ENCODE results near the gene XIRP2.
"Not testable (repeated sequence)": the region's sequence is repeated elsewhere in the genome, so short reads cannot be mapped to it uniquely, and the experiment has no call there.

XIRP2 gene

DNA sequence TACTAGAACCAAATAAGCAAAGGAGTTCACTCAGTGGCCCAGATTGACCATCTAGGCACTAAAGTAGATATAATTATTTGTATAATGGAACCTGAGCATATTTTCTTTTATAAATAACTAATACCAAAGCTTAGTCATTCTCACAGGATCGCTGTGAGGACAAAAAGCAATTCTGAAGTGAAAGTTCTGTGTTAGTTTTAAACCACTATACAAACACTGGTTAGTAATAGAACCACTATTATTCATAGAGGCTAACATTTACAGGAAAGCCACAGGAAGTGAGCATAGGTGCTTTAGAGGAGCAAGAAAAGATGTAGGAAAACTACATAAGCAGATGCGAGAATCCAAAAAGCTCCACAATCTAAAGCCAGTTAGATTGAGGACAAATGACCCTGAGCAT lies 364.7 kb downstream of the XIRP2 start:
- intact Hi-C loops (cut with micrococcal nuclease) = no loop called here
- Mint-ChIP-seq H3K4me3 (no peak overlapping the region), H3K9me3 (peaks cover 32% of the 10 kb centered on the region), H3K4me1 (ENCODE audit: low read depth) (no peaks in the 10 kb centered on the region), H3K27ac (no peak overlapping the region), H3K36me3 (ENCODE audit: low read depth) (no peaks in the 10 kb centered on the region), H3K27me3 (no peaks in the 10 kb centered on the region)

DNA sequence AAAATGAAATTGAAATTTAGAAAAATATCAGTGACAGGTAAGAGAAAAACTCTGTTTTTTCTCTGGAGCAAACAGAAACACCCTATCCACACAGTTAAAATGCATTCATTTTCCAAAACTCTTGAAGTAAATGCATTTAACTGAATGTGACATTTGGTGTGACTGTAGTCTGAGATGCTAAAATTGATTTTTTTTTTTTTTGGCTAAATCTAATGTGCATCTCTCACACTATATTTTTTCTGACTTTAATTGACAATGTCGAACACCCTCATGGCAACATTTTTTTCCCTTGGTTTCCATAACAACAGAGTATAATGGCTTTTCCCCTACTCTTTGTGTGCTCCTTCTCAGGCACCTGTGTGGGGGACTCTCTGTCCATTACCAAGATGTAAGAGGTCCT lies 366.4 kb downstream of the XIRP2 start:
- Mint-ChIP-seq H3K36me3 (ENCODE audit: low read depth) (no peaks in the 10 kb centered on the region), H3K9me3 (peaks cover 15% of the 10 kb centered on the region), H3K27ac (no peak overlapping the region), H3K27me3 (no peaks in the 10 kb centered on the region), H3K4me1 (ENCODE audit: low read depth) (no peaks in the 10 kb centered on the region), H3K4me3 (no peak overlapping the region)
- intact Hi-C loops (cut with micrococcal nuclease) = no loop called here

DNA sequence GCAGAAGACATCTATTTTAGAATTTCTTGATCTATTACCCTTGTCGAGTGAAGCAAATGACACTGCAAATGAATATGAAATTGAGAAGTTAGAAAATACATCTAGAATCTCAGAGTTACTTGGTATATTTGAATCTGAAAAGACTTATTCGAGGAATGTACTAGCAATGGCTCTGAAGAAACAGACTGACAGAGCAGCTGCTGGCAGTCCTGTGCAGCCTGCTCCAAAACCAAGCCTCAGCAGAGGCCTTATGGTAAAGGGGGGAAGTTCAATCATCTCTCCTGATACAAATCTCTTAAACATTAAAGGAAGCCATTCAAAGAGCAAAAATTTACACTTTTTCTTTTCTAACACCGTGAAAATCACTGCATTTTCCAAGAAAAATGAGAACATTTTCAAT lies 370.4 kb downstream of the XIRP2 start:
- intact Hi-C loops (cut with micrococcal nuclease) = no loop called here
- Mint-ChIP-seq H3K4me1 (ENCODE audit: low read depth) (no peaks in the 10 kb centered on the region), H3K9me3 (no peaks in the 10 kb centered on the region), H3K36me3 (ENCODE audit: low read depth) (no peaks in the 10 kb centered on the region), H3K27ac (no peak overlapping the region), H3K27me3 (no peaks in the 10 kb centered on the region), H3K4me3 (no peak overlapping the region)

DNA sequence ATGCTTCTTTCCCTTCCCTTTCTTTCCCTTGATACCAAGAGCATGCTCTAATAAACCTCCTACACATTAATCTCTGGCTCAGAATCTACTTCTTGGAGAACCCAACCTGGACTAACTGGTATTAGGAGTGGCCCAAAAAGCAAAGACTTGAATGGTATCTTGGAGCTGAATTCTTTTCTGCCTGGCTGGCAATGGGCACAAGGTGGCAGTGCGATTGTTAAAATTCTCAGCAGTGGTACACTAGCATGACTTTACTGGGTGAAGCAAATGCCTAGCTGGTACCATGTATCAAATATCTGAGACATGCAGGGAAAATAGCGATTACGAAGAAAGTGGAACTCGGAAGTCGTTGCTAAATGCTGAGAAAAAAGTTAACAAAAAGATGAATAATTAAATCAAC lies 376.1 kb downstream of the XIRP2 start:
- no peaks in the 10 kb centered on the region for H3K4me1 Mint-ChIP-seq (ENCODE audit: low read depth)
- H3K27ac Mint-ChIP-seq = no peak overlapping the region
- no peaks in the 10 kb centered on the region for H3K36me3 Mint-ChIP-seq (ENCODE audit: low read depth)
- no peaks in the 10 kb centered on the region for H3K27me3 Mint-ChIP-seq
- peaks cover 23% of the 10 kb centered on the region for H3K9me3 Mint-ChIP-seq
- intact Hi-C loops (cut with micrococcal nuclease) = no loop called here
- no peak overlapping the region for H3K4me3 Mint-ChIP-seq

DNA sequence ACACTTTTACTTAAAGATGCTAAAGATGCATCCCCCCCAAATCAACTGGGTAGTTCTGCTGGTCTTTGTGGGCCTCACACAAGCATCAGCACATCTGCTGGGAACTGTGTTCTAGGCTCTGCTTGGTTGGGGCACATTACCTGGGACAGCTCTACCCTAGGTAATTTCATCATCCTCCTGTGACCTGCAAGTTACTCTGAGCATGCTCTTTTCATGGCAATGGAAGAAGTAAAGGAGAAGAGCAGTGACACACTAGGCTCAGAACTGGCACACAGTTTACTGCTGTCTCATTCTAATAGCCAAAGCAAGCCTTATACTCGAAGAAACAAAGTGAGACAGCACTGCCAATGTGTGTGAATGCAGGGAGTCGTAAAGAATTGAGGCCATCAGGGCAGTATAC lies 376.7 kb downstream of the XIRP2 start:
- H3K4me3 Mint-ChIP-seq = no peak overlapping the region
- no peaks in the 10 kb centered on the region for H3K36me3 Mint-ChIP-seq (ENCODE audit: low read depth)
- H3K9me3 Mint-ChIP-seq = peaks cover 28% of the 10 kb centered on the region
- H3K27ac Mint-ChIP-seq = no peak overlapping the region
- intact Hi-C loops (cut with micrococcal nuclease) = no loop called here
- H3K27me3 Mint-ChIP-seq = no peaks in the 10 kb centered on the region
- no peaks in the 10 kb centered on the region for H3K4me1 Mint-ChIP-seq (ENCODE audit: low read depth)

DNA sequence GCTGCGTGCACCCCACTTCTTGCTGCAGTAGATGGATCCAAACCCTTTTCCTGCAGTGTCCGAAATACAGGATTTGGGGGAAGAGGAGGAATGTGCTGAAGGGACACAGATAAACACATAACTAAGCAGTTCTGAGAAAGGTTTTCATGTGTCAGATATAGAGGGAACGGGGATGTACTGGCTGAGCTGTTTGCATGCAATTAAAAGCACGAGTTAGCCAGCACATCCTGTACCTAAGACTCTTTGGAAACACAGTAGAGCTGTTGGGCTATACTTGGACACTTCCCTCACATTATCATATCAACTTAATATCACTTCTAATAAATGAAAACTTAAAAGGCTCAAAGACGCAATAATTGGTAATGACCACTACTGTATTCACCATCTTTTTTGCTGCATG lies 377.4 kb downstream of the XIRP2 start:
- Mint-ChIP-seq H3K27ac (no peak overlapping the region), H3K4me1 (ENCODE audit: low read depth) (no peaks in the 10 kb centered on the region)

DNA sequence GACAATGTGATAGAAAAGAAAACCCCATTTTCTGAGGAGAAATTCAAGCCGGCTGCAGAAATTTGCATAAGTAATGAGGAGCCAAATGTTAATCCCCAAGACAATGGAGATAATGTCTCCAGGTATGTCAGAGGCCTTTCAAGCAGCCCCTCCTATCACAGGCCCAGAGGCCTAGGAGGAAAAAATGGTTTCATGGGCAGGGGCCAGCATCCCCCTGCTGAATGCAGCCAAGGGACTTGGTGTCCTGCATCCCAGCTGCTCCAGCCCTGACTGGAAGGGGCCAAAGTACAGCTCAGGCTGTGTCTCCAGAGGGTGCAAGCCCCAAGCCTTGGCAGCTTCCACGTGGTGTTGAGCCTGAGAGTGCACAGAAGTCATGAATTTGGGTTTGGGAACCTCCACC lies 380.0 kb downstream of the XIRP2 start:
- H3K4me1 Mint-ChIP-seq (ENCODE audit: low read depth); intact Hi-C loops (cut with micrococcal nuclease); H3K27me3 Mint-ChIP-seq; H3K27ac Mint-ChIP-seq; H3K4me3 Mint-ChIP-seq; H3K36me3 Mint-ChIP-seq (ENCODE audit: low read depth): not testable (repeated sequence)
- H3K9me3 Mint-ChIP-seq = peaks cover 28% of the 10 kb centered on the region

More for the DNA sequence above, 377.4 kb downstream of the XIRP2 start:
- H3K27me3 Mint-ChIP-seq = no peaks in the 10 kb centered on the region
- intact Hi-C loops (cut with micrococcal nuclease) = no loop called here
- peaks cover 28% of the 10 kb centered on the region for H3K9me3 Mint-ChIP-seq
- no peak overlapping the region for H3K4me3 Mint-ChIP-seq
- no peaks in the 10 kb centered on the region for H3K36me3 Mint-ChIP-seq (ENCODE audit: low read depth)

DNA sequence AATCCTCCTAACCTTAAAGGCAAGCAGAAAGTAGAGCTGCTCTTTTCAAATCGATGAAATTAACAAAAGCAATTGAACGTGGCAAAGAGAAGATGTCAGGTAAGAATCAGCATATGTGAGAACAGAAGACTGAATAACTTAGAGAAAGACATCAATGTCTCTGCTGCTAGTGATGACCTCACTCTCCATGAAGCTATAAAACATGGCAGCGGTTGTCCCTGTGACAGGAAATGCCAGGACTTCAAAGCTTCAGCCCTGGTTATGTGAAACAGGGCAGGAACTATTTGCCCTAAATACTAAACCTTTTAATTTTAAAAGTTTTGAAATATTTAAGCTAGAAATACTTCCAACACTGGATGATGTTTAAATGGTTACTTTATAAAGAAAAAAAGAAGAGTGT lies 383.7 kb downstream of the XIRP2 start:
- intact Hi-C loops (cut with micrococcal nuclease) = no loop called here
- H3K27me3 Mint-ChIP-seq = no peaks in the 10 kb centered on the region

DNA sequence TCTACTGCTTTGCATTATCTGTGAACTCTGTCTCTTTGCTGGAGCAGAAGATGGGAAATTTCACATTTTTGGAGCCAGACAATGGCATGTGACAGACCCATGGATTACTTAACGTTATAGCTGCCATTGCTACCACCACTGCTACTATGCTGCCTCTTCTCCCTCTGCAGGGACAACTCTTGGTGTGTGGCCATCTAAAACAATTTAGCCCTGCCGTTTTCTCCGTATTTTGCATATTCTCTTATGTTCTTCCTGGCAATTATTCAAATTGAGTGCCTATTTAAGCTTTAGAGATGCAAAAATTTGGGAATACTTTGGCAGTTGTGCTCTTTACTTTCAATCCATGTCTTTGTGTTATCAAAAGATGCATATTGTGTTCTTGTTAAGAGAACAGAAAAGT lies 386.8 kb downstream of the XIRP2 start:
- intact Hi-C loops (cut with micrococcal nuclease) = no loop called here
- no peaks in the 10 kb centered on the region for H3K36me3 Mint-ChIP-seq (ENCODE audit: low read depth)
- H3K27me3 Mint-ChIP-seq = no peaks in the 10 kb centered on the region
- no peaks in the 10 kb centered on the region for H3K4me1 Mint-ChIP-seq (ENCODE audit: low read depth)
- peaks cover 6% of the 10 kb centered on the region for H3K9me3 Mint-ChIP-seq
- no peak overlapping the region for H3K4me3 Mint-ChIP-seq
- no peak overlapping the region for H3K27ac Mint-ChIP-seq

More for the DNA sequence above, 383.7 kb downstream of the XIRP2 start:
- Mint-ChIP-seq H3K9me3 (peaks cover 28% of the 10 kb centered on the region), H3K4me1 (ENCODE audit: low read depth) (no peaks in the 10 kb centered on the region), H3K27ac (no peak overlapping the region), H3K36me3 (ENCODE audit: low read depth) (no peaks in the 10 kb centered on the region), H3K4me3 (no peak overlapping the region)

DNA sequence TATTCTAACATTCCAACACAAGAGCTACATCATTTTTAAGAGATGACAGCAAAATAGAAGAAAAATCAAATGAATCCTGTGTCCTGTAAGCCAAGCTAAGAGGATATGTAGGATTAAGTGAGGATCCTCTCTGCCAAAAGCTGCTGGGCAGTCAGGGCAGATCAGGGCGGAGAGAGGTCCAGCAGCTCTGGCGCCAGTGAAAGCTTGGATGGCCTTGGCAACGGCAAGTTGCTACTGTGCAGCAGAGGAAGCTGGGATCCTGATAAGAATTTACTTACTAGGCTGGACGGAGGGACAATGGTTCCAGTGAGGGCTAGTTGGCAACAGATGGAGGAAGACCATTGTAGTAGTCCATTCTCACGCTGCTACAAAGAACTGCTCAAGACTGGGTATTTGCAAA lies 391.5 kb downstream of the XIRP2 start:
- no peaks in the 10 kb centered on the region for H3K36me3 Mint-ChIP-seq (ENCODE audit: low read depth)
- H3K9me3 Mint-ChIP-seq = peaks cover 8% of the 10 kb centered on the region
- no peak overlapping the region for H3K4me3 Mint-ChIP-seq
- no peaks in the 10 kb centered on the region for H3K27me3 Mint-ChIP-seq
- no peak overlapping the region for H3K27ac Mint-ChIP-seq
- intact Hi-C loops (cut with micrococcal nuclease) = no loop called here
- no peaks in the 10 kb centered on the region for H3K4me1 Mint-ChIP-seq (ENCODE audit: low read depth)

DNA sequence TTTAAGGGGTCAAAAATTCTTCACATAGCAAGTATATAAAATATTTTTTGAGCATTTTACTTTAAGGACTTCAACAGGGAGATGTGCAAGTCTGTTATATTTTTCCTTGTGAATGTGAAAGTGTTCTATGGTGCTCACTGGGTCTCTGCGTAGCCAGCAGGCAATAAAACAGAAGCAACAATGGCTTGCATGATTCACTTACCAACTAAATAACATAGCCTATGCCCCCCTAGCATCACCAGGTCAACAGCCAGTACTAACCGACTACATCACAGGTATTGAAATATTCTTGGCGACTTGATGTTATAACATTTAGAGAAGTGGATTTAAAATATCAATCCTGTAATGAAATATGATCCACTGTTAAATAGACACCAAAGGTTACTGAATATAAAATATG lies 398.9 kb downstream of the XIRP2 start:
- Mint-ChIP-seq H3K9me3 (no peaks in the 10 kb centered on the region), H3K36me3 (ENCODE audit: low read depth) (no peaks in the 10 kb centered on the region), H3K4me1 (ENCODE audit: low read depth) (no peaks in the 10 kb centered on the region), H3K27me3 (peaks cover 16% of the 10 kb centered on the region), H3K27ac (no peak overlapping the region), H3K4me3 (no peak overlapping the region)
- intact Hi-C loops (cut with micrococcal nuclease) = no loop called here

DNA sequence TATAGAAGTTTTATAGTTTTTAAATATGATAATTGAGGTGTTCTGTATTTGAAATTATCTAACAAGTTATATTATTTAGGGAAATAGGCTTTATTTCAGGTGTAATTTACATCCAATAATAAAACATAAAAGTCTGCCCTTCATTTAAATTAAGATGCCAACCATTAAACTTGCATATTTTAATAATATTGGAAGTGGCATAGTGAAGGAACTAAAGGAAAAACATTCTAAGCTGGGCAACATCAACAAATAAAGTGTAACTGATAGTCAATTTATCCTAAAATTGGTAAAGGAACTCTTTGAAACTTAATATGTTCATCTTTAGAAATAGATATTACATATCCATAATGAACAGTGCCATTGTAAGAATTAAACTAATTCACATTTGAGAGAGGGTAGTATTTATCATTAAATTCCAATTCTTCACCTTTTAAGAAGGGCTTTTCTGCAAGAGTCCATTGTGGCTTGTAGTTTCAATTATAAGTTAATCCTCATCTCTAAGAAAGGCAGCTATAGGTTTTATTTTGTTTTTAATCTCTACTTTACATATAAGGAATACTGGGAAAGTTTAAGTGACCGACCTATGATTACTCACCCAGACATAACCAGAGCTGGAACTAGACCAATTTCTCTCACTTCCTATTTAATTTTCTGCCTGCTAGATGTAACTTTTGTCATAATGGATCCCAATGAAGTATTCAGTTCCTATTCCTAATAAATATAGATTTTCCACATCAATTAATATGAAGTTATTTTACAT lies 401.6 kb downstream of the XIRP2 start:
- Mint-ChIP-seq H3K4me1 (ENCODE audit: low read depth) (peaks cover 18% of the 10 kb centered on the region), H3K4me3 (no peak overlapping the region), H3K9me3 (no peaks in the 10 kb centered on the region), H3K36me3 (ENCODE audit: low read depth) (no peaks in the 10 kb centered on the region), H3K27ac (no peak overlapping the region), H3K27me3 (peaks cover 40% of the 10 kb centered on the region)
- intact Hi-C loops (cut with micrococcal nuclease) = no loop called here

DNA sequence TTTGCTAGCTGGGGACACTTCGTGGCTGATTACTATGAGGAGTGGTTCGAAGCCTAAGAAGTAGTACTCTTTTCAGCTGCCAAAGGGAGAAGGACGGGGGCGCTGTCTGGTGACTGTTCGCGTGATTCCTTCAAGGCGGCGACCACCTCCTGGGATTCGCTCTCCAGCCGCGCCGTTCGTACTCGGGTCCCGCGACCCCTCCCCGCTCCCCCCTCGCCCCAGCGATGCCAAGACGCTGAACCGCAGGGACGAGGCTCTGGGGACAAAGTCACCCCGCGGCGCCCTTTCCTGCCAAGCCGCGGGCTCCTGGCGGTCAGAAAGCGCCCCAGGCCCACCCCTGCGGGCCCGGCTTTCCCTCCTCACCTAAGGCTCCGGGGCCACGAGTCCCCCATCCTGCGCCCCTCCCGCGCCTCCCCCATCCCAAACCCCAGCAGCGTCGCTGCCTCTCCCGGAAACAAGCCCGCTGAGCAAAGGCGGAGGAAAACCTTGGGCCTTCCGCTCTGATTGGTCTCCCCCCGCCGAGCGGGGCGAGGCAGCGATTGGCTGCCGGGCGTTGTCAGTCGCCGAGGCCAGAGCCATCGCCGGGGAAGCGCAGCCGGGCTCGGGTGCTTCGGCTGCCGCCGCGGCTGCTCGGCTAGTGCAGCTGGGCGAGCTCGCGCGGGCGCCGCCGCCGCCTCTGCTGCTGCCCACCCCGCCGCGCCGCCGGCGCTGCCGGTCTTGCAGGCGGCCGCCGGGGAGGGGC lies 404.3 kb downstream of the XIRP2 start, which contains the start of gene B3GALT1:
Gene B3GALT1 (plus strand): TSS at position 572 of the 742 bp plus-strand sequence.
- intact Hi-C loops (cut with micrococcal nuclease) = no loop called here
- Mint-ChIP-seq H3K4me3 (peak within 1 kb of the TSS; percentile 66), H3K27me3 (peaks cover 52% of the 10 kb centered on the region), H3K4me1 (ENCODE audit: low read depth) (peaks cover 19% of the 10 kb centered on the region), H3K36me3 (ENCODE audit: low read depth) (no peaks in the 10 kb centered on the region), H3K27ac (peak within 1 kb of the TSS; percentile 43), H3K9me3 (no peaks in the 10 kb centered on the region)

DNA sequence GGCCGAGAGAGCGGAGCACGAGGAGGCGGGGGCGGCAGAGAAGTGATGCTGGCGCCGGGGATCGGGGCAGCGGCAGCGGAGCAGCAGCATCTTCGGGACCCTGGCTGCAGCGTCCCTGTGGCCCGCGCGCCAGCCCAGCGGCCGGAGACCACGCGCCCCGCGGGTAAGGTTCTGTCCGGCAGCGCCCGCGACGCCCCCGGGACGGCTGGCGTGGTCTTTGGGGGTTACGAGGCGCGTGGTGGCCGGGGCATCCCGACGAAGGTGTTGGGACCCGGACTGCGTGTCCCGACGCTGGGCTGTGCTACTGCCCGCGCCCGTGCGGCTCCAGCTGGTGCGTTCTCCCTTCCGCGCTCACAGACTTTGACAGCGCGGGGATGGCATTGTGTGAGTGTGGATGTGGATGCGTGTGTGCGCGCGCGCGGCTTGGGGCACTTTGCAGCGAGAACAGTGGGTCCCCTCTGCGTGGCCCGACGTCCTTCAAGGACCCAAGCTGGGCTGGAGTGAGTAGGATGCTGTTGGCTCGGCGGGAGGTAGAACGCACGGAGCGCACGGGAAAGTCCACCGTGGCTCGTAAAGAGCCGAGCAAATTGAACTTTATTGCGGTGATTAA lies 405.0 kb downstream of the XIRP2 start:
- Mint-ChIP-seq H3K4me1 (ENCODE audit: low read depth) (peaks cover 19% of the 10 kb centered on the region), H3K4me3 (peak overlapping the region; percentile 66), H3K27ac (no peak overlapping the region), H3K27me3 (peaks cover 53% of the 10 kb centered on the region), H3K36me3 (ENCODE audit: low read depth) (no peaks in the 10 kb centered on the region), H3K9me3 (no peaks in the 10 kb centered on the region)
- intact Hi-C loops (cut with micrococcal nuclease) = no loop called here

All from dendritic cell treated with granulocyte-macrophage colony-stimulating factor and Interleukin-4, amounts not matched to agents 40 ng/mL and 50 ng/mL, for 4 days (primary cell).